GM12878 (cell line): ENCODE data around the gene BCO1. TPM values are rescaled to one million over a fixed set of nuclear protein-coding genes. Genes with fewer than 3 reads are reported as not detected.

Source experiments
- ATAC-seq: fragments of 200-7000 bp; cut with Tn5 transposase; 3 replicates; pipeline ENCODE4 v1.9.1; 2020; ENCODE audit warnings: mild to moderate bottlenecking, moderate library complexity
- BruUV-seq: library from RNA; stranded (reverse); fragments of 400-500 nt; replicated peaks from 2 replicates; lab custom pipeline; 2021; lab: Mats Ljungman, UMichigan
- CTCF ChIA-PET: fragments of 300-600 bp; sonication (Branson Sonifier 250); formaldehyde crosslinking; extraction: SDS; loops from one replicate; lab custom pipeline; 2021; ENCODE audit warnings: inconsistent platforms; lab: Yijun Ruan, JAX
- POLR2A ChIA-PET: fragments of 350-600 bp; formaldehyde crosslinking; extraction: SDS; loops from one replicate; lab custom pipeline; 2021; ENCODE audit warnings: inconsistent platforms; lab: Charles Lee
- RAD21 ChIA-PET: fragments of 300-600 bp; sonication (Branson Sonifier 250); formaldehyde crosslinking; loops from one replicate; lab custom pipeline; 2023; ENCODE audit warnings: antibody characterized with exemption; ENCODE audit not compliant: unreplicated experiment; lab: Charles Lee
- SMC1A ChIA-PET: fragments of 300-600 bp; sonication (Branson Sonifier 250); formaldehyde crosslinking; loops from one replicate; lab custom pipeline; 2023; ENCODE audit not compliant: unreplicated experiment, uncharacterized antibody; lab: Charles Lee
- DNase-seq: peaks from one replicate; pipeline ENCODE4 v3.0.0-alpha.2; 2011; ENCODE audit warnings: low read depth, low spot score
- FAIRE-seq: peaks from 3 replicates; lab custom pipeline; 2011; peaks lifted over from hg19 to GRCh38; lab: Jason Lieb, UNC
- H2AFZ ChIP-seq: 2 replicates; pipeline ENCODE4 v1.6.0; 2011; ENCODE audit warnings: low read depth, low read length, control low read depth; ENCODE audit not compliant: control insufficient read depth
- H3K27ac ChIP-seq: 2 replicates; pipeline ENCODE4 v1.5.1; 2011; ENCODE audit warnings: control low read depth; ENCODE audit not compliant: control insufficient read depth, insufficient read depth
- H3K27me3 ChIP-seq, 2 experiments: replicated peaks in 1 of 2; 2 replicates each; pipeline versions ENCODE4 v1.6.0 to v1.6.1; 2011; ENCODE audit warnings: low read length in 1 of 2; ENCODE audit not compliant: control insufficient read depth in 2 of 2, insufficient read depth in 2 of 2
- H3K36me3 ChIP-seq, 2 experiments: 2 replicates each; pipeline ENCODE4 v1.5.1; 2011; ENCODE audit warnings: low read length in 1 of 2; ENCODE audit not compliant: control insufficient read depth in 2 of 2, insufficient read depth in 2 of 2
- H3K4me1 ChIP-seq: 2 replicates; pipeline ENCODE4 v1.6.1; 2011; ENCODE audit warnings: mild to moderate bottlenecking, low read length, moderate library complexity, mixed read lengths; ENCODE audit not compliant: control insufficient read depth, insufficient read depth
- H3K4me2 ChIP-seq: 2 replicates; pipeline ENCODE4 v1.6.0; 2011; ENCODE audit warnings: control low read depth; ENCODE audit not compliant: control insufficient read depth, insufficient read depth
- H3K4me3 ChIP-seq: fragments of 200-600 bp; sonication (generic); 2 replicates; pipeline ENCODE4 v1.5.1; 2016
- H3K79me2 ChIP-seq: 2 replicates; pipeline ENCODE4 v1.6.0; 2011; ENCODE audit warnings: low read length; ENCODE audit not compliant: control insufficient read depth, insufficient read depth
- H3K9ac ChIP-seq: 2 replicates; pipeline ENCODE4 v1.8.0; 2011; ENCODE audit warnings: low read length, control low read depth, mixed read lengths; ENCODE audit not compliant: control insufficient read depth, insufficient read depth
- H3K9me3 ChIP-seq: replicated peaks from 3 replicates; pipeline ENCODE4 v1.5.1; 2011; ENCODE audit warnings: mild to moderate bottlenecking, low read length; ENCODE audit not compliant: control insufficient read depth, insufficient read depth
- H4K20me1 ChIP-seq: 2 replicates; pipeline ENCODE4 v1.6.0; 2011; ENCODE audit not compliant: control insufficient read depth, insufficient read depth
- ATF3 ChIP-seq: IDR thresholded peaks from 2 replicates; pipeline ENCODE4 v1.6.1; 2011; ENCODE audit warnings: low read depth, mild to moderate bottlenecking, low read length, moderate library complexity, borderline replicate concordance; ENCODE audit errors: extremely low read depth
- DPF2 ChIP-seq: fragments of 450-650 bp; IDR thresholded peaks from 2 replicates; pipeline ENCODE4 v1.6.1; 2017; ENCODE audit warnings: mild to moderate bottlenecking
- EZH2 ChIP-seq: IDR thresholded peaks from 2 replicates; pipeline ENCODE4 v1.6.1; 2012; ENCODE audit warnings: low read depth, mild to moderate bottlenecking, control low read depth, inconsistent platforms, low read length, borderline replicate concordance; ENCODE audit not compliant: control insufficient read depth
- FOXK2 ChIP-seq: fragments of 450-650 bp; IDR thresholded peaks from 2 replicates; pipeline ENCODE4 v1.6.1; 2017; ENCODE audit warnings: mild to moderate bottlenecking, moderate library complexity
- HDGF ChIP-seq: fragments of 450-650 bp; IDR thresholded peaks from 2 replicates; pipeline ENCODE4 v1.6.1; 2016; ENCODE audit warnings: antibody characterized with exemption
- MTA3 ChIP-seq: IDR thresholded peaks from 2 replicates; pipeline ENCODE4 v1.6.1; 2012; ENCODE audit warnings: low read length, inconsistent platforms, borderline replicate concordance
- NFIC ChIP-seq: IDR thresholded peaks from 2 replicates; pipeline ENCODE4 v1.6.1; 2012; ENCODE audit warnings: low read depth, mild to moderate bottlenecking, inconsistent platforms, low read length, moderate library complexity
- NFYA ChIP-seq: IDR thresholded peaks from 2 replicates; pipeline ENCODE4 v1.6.1; 2011; ENCODE audit warnings: low read depth, mild to moderate bottlenecking, low read length, improper control_type of control experiment, borderline replicate concordance
- PAX5 ChIP-seq: IDR thresholded peaks from 2 replicates; pipeline ENCODE4 v1.6.1; 2011; ENCODE audit warnings: low read depth, low read length, borderline replicate concordance
- POU2F2 ChIP-seq: IDR thresholded peaks from 3 replicates; pipeline ENCODE4 v1.6.1; 2011; ENCODE audit warnings: low read depth, mild to moderate bottlenecking, low read length, borderline replicate concordance
- RFX5 ChIP-seq: IDR thresholded peaks from 2 replicates; pipeline ENCODE4 v1.6.1; 2011; ENCODE audit warnings: low read depth, low read length, improper control_type of control experiment
- STAT1 ChIP-seq: fragments of 450-650 bp; conservative IDR thresholded peaks from 2 replicates; pipeline ENCODE4 v1.6.1; 2014; ENCODE audit warnings: antibody characterized with exemption, mild to moderate bottlenecking
- ZNF622 ChIP-seq: fragments of 450-650 bp; IDR thresholded peaks from 2 replicates; pipeline ENCODE4 v1.6.1; 2017; ENCODE audit warnings: mild to moderate bottlenecking, inconsistent platforms
- WGBS: methylation state at CpG from one replicate; pipeline ENCODE4 v1.1.6; 2016; ENCODE audit warnings: low lambda C conversion rate; ENCODE audit not compliant: insufficient replicate concordance, insufficient coverage; ENCODE audit errors: missing lambda C conversion rate; 5-methylcytosine and 5-hydroxymethylcytosine counted together
- in situ Hi-C: fragments of 300-500 bp; cut with MboI; formaldehyde crosslinking; loops from 9 replicates; pipeline ENCODE4 v1.14.3; 2018; ENCODE audit warnings: mixed read lengths
- intact Hi-C: fragments of 100-400 bp; cut with micrococcal nuclease; formaldehyde crosslinking; loops from one replicate; pipeline ENCODE4 v1.14.2; 2022; ENCODE audit not compliant: unreplicated experiment
- polyA plus RNA-seq, 11 experiments: library from polyadenylated mRNA; depleted of rRNA in 4 of 11; unstranded in 6 of 11; stranded (reverse) in 5 of 11; fragments of >200 nt; fragmentation: Nextera tagmentation in 4 of 11; fragmentation: Illumina TruSeq in 1 of 11; extraction: Ambion mirVana in 4 of 11; extraction: Trizol in 1 of 11; gene quantifications; 1 replicate in 1 of 11; 2 replicates in 10 of 11; pipeline versions ENCODE4 v1.2.1 to v1.2.3, GENCODE V29; 2011 to 2016; ENCODE audit warnings: inconsistent platforms in 2 of 11, missing spikeins in 2 of 11, low read depth in 1 of 11
- total RNA-seq, 4 experiments: library from RNA; depleted of rRNA in 3 of 4; stranded (reverse); fragments of >200 nt in 3 of 4; fragmentation: Illumina TruSeq in 1 of 4; extraction: Trizol in 1 of 4; gene quantifications; 2 replicates each; pipeline versions ENCODE4 v1.2.1 to v1.2.3, GENCODE V29; 2013 to 2021
- TF ChIP-seq, protein P1 (sequence below): fragments of 450-650 bp; IDR thresholded peaks from 2 replicates; pipeline ENCODE4 v1.6.1; 2018; ENCODE audit warnings: borderline replicate concordance, mild to moderate bottlenecking; ENCODE audit not compliant: partially characterized antibody
- TF ChIP-seq, protein P2 (sequence below): IDR thresholded peaks from 2 replicates; pipeline ENCODE4 v1.6.1; 2012; ENCODE audit warnings: low read depth, low read length, improper control_type of control experiment
- TF ChIP-seq, protein P3 (sequence below): IDR thresholded peaks from 2 replicates; pipeline ENCODE4 v1.6.1; 2011; ENCODE audit warnings: low read depth, low read length, improper control_type of control experiment, borderline replicate concordance

BCO1 gene
- total and polyA plus RNA-seq, 10 of the 15 experiments (the other 5 are each of a cell fraction or from before 2014, with no cell fraction given): 0.09 to 0.21 (median 0.14) TPM; not detected in 7

DNA sequence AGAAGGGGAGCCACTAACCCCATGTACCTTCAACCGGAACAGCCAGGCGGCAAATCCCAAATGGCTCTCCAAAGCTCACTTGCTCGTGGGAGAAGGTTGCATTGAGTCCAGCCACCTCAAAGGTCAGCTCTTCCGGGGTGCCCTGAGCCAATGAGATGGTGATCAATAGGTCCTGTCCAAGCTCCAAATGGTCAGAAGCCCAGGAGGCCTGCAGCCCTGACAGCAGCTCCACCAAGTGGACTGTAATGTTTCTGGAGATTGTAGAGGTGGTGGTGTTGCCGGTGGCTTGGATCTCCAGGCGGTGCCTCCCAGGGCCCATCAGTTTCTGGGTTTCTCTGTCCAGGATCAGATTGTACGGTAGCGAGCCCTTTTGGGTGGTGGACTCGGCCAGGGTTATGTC lies 39.9 kb upstream of the BCO1 start:
- FAIRE-seq: no peak
- H3K79me2 ChIP-seq: no peaks in the 10 kb centered on the region
- no peak overlapping the region for H2AFZ ChIP-seq
- 48% methylated on average over 9 of the region's 9 CpGs for WGBS
- ATAC-seq: peak; percentile 52
- no peak overlapping the region for H3K4me3 ChIP-seq
- no peaks in the 10 kb centered on the region for H3K9me3 ChIP-seq
- H3K4me1 ChIP-seq: no peaks in the 10 kb centered on the region
- H3K36me3 ChIP-seq: no peaks in the 10 kb centered on the region
- no peak for DNase-seq
- SMC1A ChIA-PET: no interaction called here
- POLR2A ChIA-PET: no interaction called here
- H3K27me3 ChIP-seq: no peaks in the 10 kb centered on the region
- in situ Hi-C loops (no loop called here), intact Hi-C loops (no loop called here)
- CTCF ChIA-PET: no interaction called here
- H3K27ac ChIP-seq: no peak overlapping the region
- H4K20me1 ChIP-seq: no peaks in the 10 kb centered on the region
- no peak overlapping the region for H3K9ac ChIP-seq
- H3K4me2 ChIP-seq: no peak overlapping the region
- BruUV-seq: no TSS peak
- RAD21 ChIA-PET: no interaction called here
- TF ChIP-seq NFYA: no peak
- TF ChIP-seq, protein P1, sequence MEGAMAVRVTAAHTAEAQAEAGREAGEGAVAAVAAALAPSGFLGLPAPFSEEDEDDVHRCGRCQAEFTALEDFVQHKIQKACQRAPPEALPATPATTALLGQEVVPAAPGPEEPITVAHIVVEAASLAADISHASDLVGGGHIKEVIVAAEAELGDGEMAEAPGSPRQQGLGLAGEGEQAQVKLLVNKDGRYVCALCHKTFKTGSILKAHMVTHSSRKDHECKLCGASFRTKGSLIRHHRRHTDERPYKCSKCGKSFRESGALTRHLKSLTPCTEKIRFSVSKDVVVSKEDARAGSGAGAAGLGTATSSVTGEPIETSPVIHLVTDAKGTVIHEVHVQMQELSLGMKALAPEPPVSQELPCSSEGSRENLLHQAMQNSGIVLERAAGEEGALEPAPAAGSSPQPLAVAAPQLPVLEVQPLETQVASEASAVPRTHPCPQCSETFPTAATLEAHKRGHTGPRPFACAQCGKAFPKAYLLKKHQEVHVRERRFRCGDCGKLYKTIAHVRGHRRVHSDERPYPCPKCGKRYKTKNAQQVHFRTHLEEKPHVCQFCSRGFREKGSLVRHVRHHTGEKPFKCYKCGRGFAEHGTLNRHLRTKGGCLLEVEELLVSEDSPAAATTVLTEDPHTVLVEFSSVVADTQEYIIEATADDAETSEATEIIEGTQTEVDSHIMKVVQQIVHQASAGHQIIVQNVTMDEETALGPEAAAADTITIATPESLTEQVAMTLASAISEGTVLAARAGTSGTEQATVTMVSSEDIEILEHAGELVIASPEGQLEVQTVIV: no peak
- TF ChIP-seq, protein P2, sequence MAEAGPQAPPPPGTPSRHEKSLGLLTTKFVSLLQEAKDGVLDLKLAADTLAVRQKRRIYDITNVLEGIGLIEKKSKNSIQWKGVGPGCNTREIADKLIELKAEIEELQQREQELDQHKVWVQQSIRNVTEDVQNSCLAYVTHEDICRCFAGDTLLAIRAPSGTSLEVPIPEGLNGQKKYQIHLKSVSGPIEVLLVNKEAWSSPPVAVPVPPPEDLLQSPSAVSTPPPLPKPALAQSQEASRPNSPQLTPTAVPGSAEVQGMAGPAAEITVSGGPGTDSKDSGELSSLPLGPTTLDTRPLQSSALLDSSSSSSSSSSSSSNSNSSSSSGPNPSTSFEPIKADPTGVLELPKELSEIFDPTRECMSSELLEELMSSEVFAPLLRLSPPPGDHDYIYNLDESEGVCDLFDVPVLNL: no peak
- TF ChIP-seq NFIC: no peak
- no peak for TF ChIP-seq EZH2
- no peak for TF ChIP-seq ZNF622
- TF ChIP-seq HDGF: no peak
- TF ChIP-seq ATF3: no peak
- no peak for TF ChIP-seq FOXK2
- TF ChIP-seq POU2F2: no peak
- no peak for TF ChIP-seq RFX5
- TF ChIP-seq DPF2: no peak
- TF ChIP-seq MTA3: no peak
- TF ChIP-seq STAT1: no peak
- TF ChIP-seq, protein P3, sequence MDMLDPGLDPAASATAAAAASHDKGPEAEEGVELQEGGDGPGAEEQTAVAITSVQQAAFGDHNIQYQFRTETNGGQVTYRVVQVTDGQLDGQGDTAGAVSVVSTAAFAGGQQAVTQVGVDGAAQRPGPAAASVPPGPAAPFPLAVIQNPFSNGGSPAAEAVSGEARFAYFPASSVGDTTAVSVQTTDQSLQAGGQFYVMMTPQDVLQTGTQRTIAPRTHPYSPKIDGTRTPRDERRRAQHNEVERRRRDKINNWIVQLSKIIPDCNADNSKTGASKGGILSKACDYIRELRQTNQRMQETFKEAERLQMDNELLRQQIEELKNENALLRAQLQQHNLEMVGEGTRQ: no peak
- TF ChIP-seq PAX5: no peak
